Inferior parietal cortex (tissue), 1 donor: Measurements from ENCODE around the gene TNPO2.

ENCODE experiments used
- DNase-seq: peaks from one replicate; pipeline ENCODE4 v3.0.0-alpha.2; 2016; ENCODE audit errors: extremely low spot score

Gene TNPO2

DNA sequence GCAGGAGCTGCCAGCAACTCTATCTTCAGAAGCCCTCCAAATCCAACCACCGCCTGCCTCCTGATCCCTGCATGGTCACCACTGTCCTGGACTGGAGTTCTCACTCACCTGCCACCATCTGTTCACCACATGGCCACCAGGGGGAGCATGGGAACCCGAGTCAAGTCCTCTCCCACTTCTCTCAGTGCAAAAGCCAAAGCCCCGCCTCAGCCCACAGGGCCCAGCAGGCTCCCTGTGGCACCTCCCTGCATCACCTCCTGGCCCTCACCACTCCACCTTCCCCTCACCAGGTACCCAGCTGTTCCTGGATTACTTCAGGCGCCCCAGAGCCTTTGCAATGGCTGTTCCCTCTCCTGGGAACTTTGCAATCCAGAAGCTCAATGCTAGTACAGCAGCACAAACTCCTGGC, 47.3 kb downstream of the TNPO2 start:
- peak; percentile 76 for DNase-seq

DNA sequence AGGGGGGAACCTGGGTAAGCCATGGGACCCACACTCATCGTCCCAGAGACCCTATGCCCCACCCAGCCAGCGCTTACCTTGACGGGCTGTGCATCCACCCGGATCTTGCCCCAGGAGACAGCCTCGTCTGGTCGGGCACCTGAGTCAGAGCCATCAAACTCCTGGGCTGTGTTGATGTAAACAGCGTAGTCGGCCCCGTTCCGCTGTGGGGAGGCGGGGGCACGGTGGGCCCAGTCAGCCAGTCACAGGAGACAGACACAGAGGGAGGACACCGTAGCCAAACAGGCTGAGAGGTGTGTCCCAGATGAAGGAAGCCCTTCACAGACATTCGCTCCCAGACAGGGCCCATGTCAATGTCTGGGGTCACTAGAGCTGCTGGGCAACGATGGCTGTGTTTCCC, 47.8 kb downstream of the TNPO2 start:
- DNase-seq, result no peak

DNA sequence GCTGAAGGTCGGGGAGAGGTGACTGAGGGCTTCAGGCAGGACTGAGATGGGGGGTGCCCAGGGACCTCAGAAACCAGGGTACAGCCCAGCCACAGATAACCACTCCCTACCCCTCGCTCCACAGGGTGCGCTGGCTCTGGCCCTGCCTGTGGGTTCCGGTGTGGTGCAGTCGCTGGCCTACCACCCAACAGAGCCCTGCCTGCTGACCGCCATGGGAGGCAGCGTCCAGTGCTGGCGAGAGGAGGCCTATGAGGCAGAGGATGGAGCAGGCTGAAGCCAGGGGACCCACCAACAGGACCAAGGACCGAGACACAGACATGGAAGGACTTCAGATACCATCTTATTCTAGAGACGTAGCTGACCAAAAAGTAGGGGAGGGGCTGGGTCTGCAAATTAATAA, 48.3 kb downstream of the TNPO2 start:
- DNase-seq, result no peak

DNA sequence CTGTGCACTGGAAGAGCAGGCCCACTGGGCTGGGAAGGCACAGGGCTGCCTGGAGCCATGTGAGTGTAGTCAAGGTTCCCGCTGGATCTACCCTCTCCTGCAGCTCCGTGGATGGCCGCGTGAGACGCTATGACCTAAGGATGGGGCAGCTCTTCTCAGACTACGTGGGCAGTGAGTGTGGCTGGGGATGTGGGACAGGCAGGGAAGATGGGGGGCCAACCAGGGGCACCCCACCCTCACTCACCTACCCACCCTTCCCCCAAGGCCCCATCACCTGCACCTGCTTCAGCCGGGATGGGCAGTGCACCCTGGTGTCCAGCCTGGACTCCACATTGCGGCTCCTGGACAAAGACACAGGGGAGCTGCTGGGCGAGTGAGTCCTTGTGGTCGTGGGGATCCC, 51.0 kb downstream of the TNPO2 start:
- DNase-seq, result no peak

DNA sequence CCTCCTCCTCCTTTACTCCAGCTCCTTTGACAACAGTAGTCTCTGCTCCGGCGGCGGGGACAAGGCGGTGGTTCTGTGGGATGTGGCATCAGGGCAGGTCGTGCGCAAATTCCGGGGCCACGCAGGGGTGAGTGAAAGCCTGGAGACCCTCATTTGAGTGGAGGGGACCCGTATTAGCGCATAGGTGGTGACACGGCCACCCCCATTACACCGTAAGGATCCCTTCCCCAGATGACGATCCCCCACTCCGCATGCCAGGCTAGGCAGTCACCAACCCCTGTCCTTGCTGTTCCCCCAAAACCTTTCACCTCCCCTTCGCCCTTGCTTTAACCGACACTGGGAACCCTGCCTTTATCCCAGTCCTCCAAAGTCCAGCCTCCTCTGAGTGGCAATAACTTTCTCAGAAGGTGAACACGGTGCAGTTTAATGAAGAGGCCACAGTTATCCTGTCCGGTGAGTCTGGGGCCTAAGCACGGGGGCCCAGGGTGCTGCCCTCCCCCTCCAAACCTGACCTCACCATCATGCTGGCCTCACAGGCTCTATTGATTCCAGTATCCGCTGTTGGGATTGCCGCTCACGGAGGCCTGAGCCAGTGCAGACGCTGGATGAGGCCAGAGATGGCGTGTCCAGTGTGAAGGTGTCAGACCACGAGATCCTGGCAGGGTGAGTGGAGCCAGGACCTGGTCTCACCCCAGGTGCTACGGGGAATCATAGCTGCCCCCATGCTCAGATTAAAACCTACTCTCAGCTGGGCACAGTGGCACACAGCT, 53.4 kb downstream of the TNPO2 start:
- no peak for DNase-seq

DNA sequence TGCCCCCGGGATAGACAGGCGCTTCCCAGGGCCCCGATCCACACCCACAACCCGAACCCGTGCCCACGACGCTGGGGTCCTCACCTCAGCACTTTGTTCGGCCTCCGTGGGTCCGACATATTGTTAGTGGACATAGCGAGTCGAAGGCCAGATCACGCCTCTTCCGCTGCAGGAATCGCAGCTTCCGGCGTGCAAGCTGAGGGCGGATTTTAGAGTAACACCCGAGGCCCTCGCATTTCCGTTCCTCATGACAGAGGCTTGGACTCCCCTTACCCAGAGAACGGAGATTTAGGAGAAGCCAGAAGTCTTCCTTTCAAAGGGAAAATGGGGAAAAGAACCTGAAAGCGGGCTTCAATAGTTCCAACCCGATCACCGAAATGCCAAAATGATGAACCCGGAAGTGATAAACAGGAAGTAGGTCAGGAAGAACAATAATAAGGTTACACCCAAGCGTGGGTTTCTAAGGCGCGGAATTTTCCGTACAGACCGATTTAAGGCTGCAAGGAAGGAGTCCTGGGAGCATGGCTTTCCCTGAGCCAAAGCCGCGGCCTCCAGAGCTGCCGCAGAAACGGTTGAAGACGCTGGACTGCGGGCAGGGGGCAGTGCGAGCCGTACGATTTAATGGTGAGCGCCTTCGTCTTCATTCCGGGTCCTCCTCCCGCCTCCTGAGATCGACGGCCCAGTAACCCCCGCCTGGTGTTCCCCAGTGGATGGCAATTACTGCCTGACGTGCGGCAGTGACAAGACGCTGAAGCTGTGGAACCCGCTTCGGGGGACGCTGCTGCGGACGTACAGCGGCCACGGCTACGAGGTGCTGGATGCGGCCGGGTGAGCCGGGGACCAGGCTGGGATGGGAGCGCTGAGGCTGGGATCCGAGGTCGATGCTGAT, 54.2 kb downstream of the TNPO2 start:
- peak; percentile 93 for DNase-seq

DNA sequence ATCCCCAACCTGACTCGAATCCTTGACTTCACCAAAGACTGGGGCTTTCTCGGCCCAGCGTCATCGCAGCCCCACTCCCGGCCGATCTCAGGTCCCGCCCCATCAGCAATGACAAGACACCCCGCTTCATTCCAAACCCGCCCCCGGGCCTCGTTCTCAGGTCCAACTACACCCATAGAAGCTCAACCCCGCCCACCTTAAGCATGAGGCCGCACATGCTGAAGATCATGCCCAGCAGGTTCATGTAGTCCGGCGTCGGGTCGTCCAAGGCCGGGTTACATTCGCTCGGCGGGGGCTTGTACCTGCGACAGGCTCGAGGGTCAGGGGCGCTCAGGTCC, 54.8 kb downstream of the TNPO2 start:
- DNase-seq, result no peak

DNA sequence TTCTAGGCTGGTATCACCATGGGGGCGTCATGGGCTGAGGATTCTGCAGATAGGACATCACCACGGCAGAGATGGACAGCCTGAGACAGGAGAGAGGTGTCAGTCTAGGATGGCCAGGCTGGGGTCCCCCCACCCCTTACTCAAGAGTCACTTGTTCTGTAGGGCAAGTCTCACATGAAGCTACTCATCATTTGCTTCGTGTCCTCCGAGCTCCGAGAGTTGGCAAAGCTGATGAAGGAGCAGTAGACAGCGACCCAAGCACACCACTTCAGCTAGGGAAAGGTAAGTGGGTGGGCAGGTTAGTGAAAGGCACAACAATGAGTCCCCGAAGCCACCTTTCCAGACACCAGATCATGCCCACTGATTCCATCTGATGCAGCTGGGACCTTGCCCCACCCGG, 55.4 kb downstream of the TNPO2 start:
- no peak for DNase-seq

DNA sequence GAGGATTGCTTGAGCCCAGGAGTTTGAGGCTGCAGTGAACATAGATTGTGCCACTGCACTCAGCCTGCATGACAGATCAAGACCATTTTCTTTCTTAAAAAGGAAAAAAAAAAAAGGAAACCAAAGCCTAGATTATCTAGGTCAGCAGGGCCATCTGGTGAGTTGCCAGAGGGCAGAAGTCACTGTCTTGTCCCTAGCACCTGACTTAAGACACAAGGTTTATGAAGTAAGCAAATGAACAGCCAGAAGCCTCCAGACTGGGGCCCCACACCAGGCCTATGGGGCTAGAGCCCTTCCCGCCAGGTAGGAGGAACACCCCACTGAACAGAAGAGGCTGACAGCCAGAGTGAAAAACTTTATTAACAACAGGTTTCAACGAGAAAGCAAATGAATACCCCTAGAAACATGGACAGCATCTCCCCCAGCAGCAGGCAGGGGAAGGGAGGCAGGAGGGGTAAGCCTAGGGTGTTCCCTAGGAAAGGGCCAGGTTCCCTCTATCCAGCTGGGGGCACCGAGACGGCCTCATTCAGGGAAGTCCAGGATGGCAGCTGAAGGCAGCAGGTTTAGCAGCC, 55.9 kb downstream of the TNPO2 start:
- DNase-seq, result no peak

DNA sequence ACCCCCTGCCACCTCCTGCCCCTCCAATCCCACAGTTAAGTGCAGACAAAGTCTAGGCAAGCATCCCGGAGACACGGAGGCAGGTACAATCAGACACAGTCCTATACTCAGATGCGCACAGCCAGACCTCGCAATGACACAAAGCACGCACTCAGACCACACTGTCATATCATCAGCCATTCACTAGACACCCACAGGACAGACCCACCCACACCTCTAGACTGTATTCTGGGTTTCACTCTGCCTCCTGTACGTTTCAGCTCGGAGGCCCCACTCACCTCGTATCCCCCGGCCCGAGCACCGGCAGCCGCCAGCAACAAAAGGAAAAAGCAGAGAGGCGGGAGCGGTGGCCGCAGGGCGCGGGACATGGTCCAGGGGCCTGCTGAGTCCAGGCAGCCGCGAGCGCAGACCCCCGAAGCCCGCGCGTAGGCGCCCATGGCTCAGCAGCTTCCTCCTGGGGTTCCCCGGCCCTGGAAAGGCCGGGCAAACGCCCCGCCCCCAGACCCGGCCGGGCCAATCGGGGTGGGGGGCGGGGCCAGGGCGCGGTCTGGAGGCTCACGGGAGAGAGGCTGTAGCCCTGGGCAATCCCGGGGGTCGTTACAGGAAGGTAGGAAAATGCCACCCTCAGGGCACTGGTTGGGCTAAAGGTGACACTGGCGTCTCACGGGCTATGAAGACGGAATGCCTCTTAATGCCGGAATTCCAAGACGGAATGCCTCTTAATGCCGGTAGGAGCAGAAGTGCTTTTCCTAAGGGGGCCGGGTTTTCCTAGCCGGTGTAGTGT, 57.3 kb downstream of the TNPO2 start, which contains the start of the genes MAN2B1 and WDR83:
MAN2B1 (minus strand) TSS at position 478 of the 784 bp plus-strand sequence; CDS start at position 437, 41 bp downstream.
WDR83 (plus strand) TSS at position 543 of the 784 bp plus-strand sequence. CDS start 2,984 bp downstream, outside the sequence.
- DNase-seq, result peak; percentile 78

DNA sequence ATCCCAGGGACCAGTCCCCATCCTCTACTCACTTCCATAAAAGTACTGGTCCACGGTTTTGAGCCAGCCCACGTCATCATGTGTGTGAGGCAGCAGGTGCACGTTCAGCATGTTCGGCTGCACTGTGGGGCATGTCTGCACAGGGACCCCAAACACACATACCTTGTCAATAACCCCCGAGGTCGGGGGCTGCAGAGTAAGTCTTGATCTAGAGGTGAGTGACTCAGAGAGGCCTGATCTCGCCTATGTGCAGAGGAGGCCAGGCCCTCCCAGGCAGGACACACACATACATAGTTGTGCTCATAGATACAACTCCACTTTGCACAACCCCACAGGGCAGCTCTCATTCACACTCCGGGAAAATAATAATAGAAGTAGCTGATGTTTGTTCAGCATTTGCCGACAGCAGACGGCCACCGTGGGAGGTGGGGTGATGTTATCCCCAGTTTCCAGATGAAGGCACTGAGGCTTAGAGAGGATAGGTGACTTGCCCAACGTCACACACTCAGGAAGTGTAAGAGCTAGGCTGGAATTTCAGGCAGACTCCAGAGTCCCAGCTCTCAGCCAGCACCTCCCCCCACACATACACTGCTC, 58.0 kb downstream of the TNPO2 start:
- no peak for DNase-seq

DNA sequence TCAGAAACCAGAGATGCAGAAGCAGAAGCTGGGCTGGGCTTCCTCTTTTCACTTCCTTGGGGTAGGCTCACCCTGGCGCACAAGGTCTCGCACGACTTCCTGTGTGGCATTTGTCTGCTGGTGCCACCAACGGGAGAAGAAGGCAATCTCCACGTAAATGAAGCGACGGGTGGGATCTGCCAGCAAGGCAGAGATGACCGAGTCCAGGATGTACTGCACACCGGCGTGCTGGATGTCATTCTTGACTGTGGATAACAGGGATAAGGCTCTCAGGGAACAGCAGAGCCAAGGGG, 58.5 kb downstream of the TNPO2 start:
- no peak for DNase-seq

DNA sequence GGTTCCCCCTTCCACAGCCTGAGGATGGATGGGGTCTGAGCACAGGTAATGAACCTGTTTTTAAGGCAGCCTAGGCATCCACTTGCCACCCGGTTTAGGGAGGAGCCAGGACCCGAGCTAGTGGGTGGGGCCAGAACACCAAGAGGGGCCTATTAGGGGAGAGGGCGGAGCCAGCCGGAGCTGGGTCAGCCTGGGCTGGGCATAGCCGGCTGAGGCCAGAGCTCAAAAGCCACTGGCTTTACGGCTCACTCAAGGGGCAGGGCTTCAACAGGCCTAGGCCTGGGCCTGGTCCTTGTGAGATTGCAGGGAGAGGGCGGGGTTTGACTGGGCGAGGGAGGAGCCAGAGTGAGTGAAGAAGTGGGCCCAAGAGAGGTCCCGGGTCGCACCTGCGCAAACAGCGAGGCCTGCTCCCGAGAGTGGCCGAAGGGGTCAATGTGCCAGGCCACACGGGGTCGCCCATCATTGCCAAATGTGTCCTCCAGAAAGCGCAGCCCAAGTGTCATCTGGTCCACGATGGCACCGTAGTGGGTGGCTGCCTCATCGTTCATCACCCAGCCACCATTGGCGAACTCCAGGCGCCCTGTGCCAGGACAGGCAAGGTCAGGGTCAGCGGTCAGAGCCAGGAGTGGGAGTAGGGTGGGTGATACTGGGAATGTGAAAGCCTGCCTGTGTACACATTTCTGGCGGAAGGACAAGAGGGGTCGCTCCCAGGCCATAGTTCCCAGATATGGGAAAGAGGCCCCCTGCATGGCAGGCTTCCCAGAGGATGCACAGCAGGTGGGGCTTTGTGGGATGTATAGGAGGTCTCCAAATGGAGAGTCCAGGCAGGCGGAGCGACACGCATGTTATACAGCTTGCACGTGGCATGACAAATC, 59.1 kb downstream of the TNPO2 start:
- DNase-seq, result no peak

DNA sequence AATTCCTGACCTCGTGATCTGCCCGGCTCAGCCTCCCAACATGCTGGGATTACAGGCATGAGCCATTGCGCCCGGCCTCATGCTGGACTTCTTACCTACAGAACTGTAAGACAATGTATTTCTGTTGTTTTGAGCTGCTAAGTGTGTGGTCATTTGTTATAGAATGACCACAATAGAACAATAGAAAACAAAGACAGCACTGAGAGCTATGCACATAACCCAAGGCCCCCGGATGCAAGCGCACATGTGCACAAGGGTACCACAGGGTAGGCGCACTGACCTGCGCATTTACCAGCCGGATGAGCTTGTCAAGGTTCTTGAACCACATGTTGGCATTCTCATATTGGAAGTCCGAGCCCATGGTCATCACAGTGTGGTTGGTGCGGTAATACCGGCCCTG, 62.8 kb downstream of the TNPO2 start:
- peak; percentile 22 for DNase-seq

DNA sequence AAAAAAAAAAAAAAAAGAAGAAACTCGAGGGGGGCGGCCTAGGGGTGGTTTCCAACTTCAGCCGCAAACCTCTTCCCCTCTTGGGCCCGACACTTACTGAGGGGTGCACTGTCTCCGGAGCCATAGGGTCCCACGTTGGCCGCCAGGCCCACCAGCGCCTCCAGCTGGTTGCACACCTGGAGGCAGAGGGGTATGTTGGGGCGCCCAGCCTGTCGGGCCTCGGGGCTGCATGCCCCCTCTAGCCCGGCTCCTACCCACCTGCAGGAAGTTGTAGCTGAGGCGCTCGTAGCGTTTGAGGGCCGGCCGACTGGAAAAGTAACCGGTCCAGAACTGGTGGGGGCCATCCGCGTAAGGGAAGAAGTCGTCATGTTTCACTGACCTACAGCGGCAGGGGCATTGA, 65.8 kb downstream of the TNPO2 start:
- DNase-seq, result no peak

DNA sequence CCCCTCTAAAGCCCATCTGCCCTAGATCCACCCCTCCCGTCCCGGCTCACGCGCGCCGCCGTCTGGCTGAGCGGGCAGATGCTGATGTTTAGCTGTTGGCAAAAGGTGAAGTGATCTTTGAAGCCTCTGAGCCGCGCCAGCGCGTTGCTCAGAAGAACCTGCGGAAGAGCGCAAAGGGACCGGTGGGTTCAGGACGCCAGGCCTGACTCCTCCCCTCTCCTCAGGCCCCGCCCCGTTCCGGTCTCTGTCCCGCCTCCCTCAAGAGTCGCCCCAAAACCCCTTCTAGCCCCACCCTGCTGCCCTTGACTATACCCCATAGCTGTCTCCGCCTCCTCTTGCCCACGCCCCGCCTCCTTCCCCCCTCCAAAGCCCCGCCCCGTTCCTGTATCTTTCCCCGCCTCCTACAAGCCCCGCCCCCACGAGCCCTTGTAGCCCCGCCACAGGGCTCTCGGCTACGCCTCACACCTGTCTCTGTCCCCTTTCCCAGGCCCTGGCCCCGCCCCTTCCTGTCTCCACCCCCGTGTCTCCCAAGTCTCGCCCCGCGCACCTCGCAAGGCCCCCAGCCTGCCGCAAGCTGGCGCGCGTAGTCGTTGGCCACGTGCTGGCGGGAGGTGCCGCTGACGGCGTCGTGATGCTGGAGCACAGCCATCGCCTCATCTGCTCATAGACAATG, 66.7 kb downstream of the TNPO2 start:
- no peak for DNase-seq

DNA sequence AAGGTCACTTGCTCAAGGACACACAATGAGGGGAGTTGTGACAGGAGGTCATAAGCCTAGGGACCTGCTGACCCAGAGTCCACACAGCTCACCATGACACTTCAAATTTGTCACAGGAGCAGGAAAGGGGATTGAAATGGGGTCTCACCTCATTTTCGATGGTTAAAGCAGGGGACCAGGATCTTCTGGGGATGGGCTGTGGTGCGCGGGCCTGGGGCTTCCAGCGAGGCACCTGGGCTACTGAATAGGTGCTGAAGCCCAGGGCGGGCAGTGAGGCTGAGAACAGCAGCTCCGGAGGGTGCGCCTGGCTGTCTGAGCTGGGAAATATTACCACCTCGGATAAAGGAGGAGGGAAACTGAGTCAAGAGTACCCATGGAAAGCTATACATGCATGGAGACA, 68.2 kb downstream of the TNPO2 start:
- DNase-seq, result no peak

DNA sequence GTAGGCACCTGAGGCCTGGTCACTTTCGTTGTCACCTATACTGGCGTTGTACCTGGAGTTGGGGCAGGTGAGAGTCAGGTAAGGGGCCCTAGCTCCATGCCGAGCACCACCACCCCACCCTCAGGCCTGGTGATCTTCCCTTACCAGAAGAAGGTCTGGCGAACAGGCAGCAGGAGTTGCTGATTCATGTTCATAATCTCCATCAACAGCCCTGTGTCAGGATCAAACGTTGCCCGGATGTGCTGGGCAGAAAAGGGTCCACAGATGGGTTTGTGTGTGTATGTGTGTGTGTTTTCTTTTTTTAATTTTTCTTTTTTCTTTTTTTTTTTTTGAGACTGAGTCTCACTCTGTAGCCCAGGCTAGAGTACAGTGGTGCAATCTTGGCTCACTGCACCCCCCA, 71.5 kb downstream of the TNPO2 start:
- no peak for DNase-seq

DNA sequence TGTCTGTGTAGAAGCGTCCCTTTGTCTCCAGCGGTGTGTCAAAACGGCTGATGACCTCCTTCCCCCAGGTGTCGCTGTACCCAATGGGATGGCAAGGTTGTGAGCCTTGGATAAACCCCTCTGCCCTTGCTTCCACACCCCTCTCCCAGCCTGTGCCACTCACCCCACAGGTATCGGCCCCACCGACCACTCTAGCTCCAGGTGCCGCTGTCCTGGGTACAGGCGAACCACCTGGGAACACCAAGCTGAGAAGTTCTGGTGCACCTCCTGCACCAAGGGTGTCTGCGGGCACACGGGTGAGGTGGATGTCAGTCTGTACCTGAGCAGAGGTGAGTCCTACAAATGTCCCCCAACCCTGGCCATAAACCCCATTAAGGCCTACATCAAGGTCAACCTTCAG, 73.8 kb downstream of the TNPO2 start:
- no peak for DNase-seq
